GM08714 (cell line): ENCODE results near the gene FOXO4.

Source experiments
- H3K4me3 ChIP-seq: fragments of 200-500 bp; sonication (Bioruptor generic); 2 replicates; pipeline ENCODE4 v1.5.1; 2014; ENCODE audit warnings: mild to moderate bottlenecking, low read length, inconsistent platforms
- ZNF274 ChIP-seq: IDR thresholded peaks from 2 replicates; pipeline ENCODE4 v1.6.1; 2012; ENCODE audit warnings: mild to moderate bottlenecking, low read depth, low read length

Gene FOXO4

GRCh38 chrX:71147496-71148277 is 52.0 kb downstream of the FOXO4 start:
- no peak for TF ChIP-seq ZNF274

GRCh38 chrX:71148278-71148663 is 52.6 kb downstream of the FOXO4 start:
- no peak for TF ChIP-seq ZNF274
- H3K4me3 ChIP-seq = no peak overlapping the region

More at GRCh38 chrX:71147496-71148277, 52.0 kb downstream of the FOXO4 start:
- H3K4me3 ChIP-seq = no peak overlapping the region

- no peak overlapping the region for H3K4me3 ChIP-seq
- no peak for TF ChIP-seq ZNF274
Observed at GRCh38 chrX:71151366-71151765, 55.7 kb downstream of the FOXO4 start.
